Right lobe of liver (tissue), 6 donors: Measurements from ENCODE around the gene TAGLN3. TPM values are rescaled to one million over a fixed set of nuclear protein-coding genes. Genes with fewer than 3 reads are reported as not detected.

Experiments
- ATAC-seq, 4 donors: fragments of 200-7000 bp; cut with Tn5 transposase; one replicate each; pipeline ENCODE4 v1.9.1; 2020; ENCODE audit warnings: mild to moderate bottlenecking in 4 of 4, moderate library complexity in 4 of 4
- DNase-seq, 3 donors: peaks; one replicate each; pipeline ENCODE4 v3.0.0-alpha.2; 2020
- H3K27ac ChIP-seq, 3 donors: fragments of 200-600 bp; one replicate each; pipeline ENCODE4 v1.8.0; 2022
- H3K27me3 ChIP-seq, 2 donors: fragments of 200-600 bp; one replicate each; pipeline ENCODE4 v1.8.0; 2022
- H3K36me3 ChIP-seq, 4 donors: fragments of 200-600 bp; sonication (generic) in 1 of 4; one replicate each; pipeline versions ENCODE4 v1.5.1 to v1.8.0; 2017 to 2022; ENCODE audit warnings: control low read depth in 1 of 4
- H3K4me1 ChIP-seq, 4 donors: fragments of 200-600 bp; sonication (generic) in 1 of 4; one replicate each; pipeline versions ENCODE4 v1.5.1 to v1.8.0; 2017 to 2022; ENCODE audit warnings: control low read depth in 1 of 4
- H3K4me3 ChIP-seq, 3 donors: fragments of 200-600 bp; one replicate each; pipeline ENCODE4 v1.8.0; 2022
- H3K9me3 ChIP-seq, 4 donors: fragments of 200-600 bp; sonication (generic) in 1 of 4; one replicate each; pipeline versions ENCODE4 v1.5.1 to v1.8.0; 2017 to 2022; ENCODE audit warnings: control low read depth in 1 of 4
- CTCF ChIP-seq, 4 donors: fragments of 200-600 bp in 3 of 4; fragments of 450-650 bp in 1 of 4; IDR thresholded peaks; one replicate each; pipeline versions ENCODE4 v1.5.1 to v1.8.0; 2016 to 2022; ENCODE audit warnings: antibody characterized with exemption in 4 of 4, mild to moderate bottlenecking in 2 of 4
- POLR2A ChIP-seq: fragments of 450-650 bp; IDR thresholded peaks from one replicate; pipeline ENCODE4 v1.6.1; 2017; ENCODE audit warnings: antibody characterized with exemption, mild to moderate bottlenecking
- WGBS: methylation state at CpG from one replicate; pipeline ENCODE4 v1.1.6; 2018; ENCODE audit warnings: low coverage, low lambda C conversion rate; ENCODE audit not compliant: insufficient coverage; ENCODE audit errors: missing lambda C conversion rate; 5-methylcytosine and 5-hydroxymethylcytosine counted together
- intact Hi-C, 2 donors: fragments of 100-400 bp; cut with DNase I; formaldehyde crosslinking; loops; one replicate each; pipeline versions ENCODE4 v1.11.2 to v1.14.1; 2022
- total RNA-seq, 6 experiments: library from RNA; depleted of rRNA in 2 of 6; stranded (reverse); fragments of >200 nt in 2 of 6; fragmentation: NEBNext Ultra II Directional in 3 of 6; extraction: Animal tissue kit (Norgen Biotek cat#: 25700) in 3 of 6; gene quantifications; one replicate each; pipeline versions ENCODE4 v1.1.0 to v1.2.4, GENCODE V29; 2016 to 2023
- donor health status: DM: no; HTN: yes; CAD: no.
- donor health status: DM: no; HTN: no; CAD: no.
- donor health status: DM: no; HTN: no; CAD: no.
- donor health status: DM: no; HTN: yes; CAD: no.
- donor health status: DM: no; HTN: yes; CAD: no.

Gene TAGLN3
- total RNA-seq, 6 experiments from 2014 or later, result not detected

- no peaks in the 10 kb centered on the region for H3K36me3 ChIP-seq
- no peaks in the 10 kb centered on the region for H3K9me3 ChIP-seq
- no peak overlapping the region for H3K4me3 ChIP-seq
- H3K27ac ChIP-seq, result no peak overlapping the region
- H3K4me1 ChIP-seq, result no peaks in the 10 kb centered on the region
- intact Hi-C loops, result no loop called here
- TF ChIP-seq POLR2A (no peak), CTCF (IDR thresholded peaks at IDR 0.05) (no peak)
- ATAC-seq (no peak), DNase-seq (no peak)
- 70% methylated on average over 6 of the region's 6 CpGs for WGBS
- H3K27me3 ChIP-seq, result no peaks in the 10 kb centered on the region
These were observed 57.8 kb downstream of the TAGLN3 start for GRCh38 chr3:112056451-112056929.

- H3K4me1 ChIP-seq, result no peaks in the 10 kb centered on the region
- no peak for TF ChIP-seq CTCF (IDR thresholded peaks at IDR 0.05)
- no peak for TF ChIP-seq POLR2A
- H3K27ac ChIP-seq, result no peak overlapping the region
- WGBS, result 20% methylated on average over 1 of the region's 1 CpG
- H3K36me3 ChIP-seq, result no peaks in the 10 kb centered on the region
- no peak for ATAC-seq
- intact Hi-C loops, result no loop called here
- no peaks in the 10 kb centered on the region for H3K27me3 ChIP-seq
- no peaks in the 10 kb centered on the region for H3K9me3 ChIP-seq
- H3K4me3 ChIP-seq, result no peak overlapping the region
- no peak for DNase-seq
These were observed 60.8 kb downstream of the TAGLN3 start for GRCh38 chr3:112059497-112059896.

- Histone ChIP-seq H3K27ac (no peak overlapping the region), H3K27me3 (no peaks in the 10 kb centered on the region), H3K9me3 (no peaks in the 10 kb centered on the region), H3K36me3 (no peaks in the 10 kb centered on the region), H3K4me1 (no peaks in the 10 kb centered on the region), H3K4me3 (no peak overlapping the region)
- WGBS, result 46% methylated on average over 3 of the region's 3 CpGs
- TF ChIP-seq POLR2A (no peak), CTCF (IDR thresholded peaks at IDR 0.05) (no peak)
- intact Hi-C loops, result no loop called here
- no peak for ATAC-seq
- DNase-seq, result no peak
These were observed 62.4 kb downstream of the TAGLN3 start for GRCh38 chr3:112061152-112061551.

Other genes starting within 250 kb of the TAGLN3 start
- gene PHLDB2, start 139.7 kb upstream of the TAGLN3 start, total RNA-seq, result 10 to 100 TPM; 21.9 to 40.6 (median 31.2) TPM
- 10 to 100 TPM; 16.7 to 25.2 (median 20.8) TPM for gene ABHD10, start 19.9 kb upstream of the TAGLN3 start, total RNA-seq
- not detected for gene TMPRSS7, start 35.8 kb downstream of the TAGLN3 start, total RNA-seq
- gene C3orf52, start 87.5 kb downstream of the TAGLN3 start, total RNA-seq, result under 1 TPM; 0.12 to 0.69 (median 0.34) TPM
- gene GCSAM, start 134.3 kb downstream of the TAGLN3 start, total RNA-seq, result under 1 TPM in 2 of 6 experiments, not detected in 4; 0.12 to 0.18 TPM